DOHH2 (cell line): Measurements from ENCODE around the gene PAXX.

Source experiments
- CTCF ChIP-seq: fragments of 200-600 bp; sonication (generic); IDR thresholded peaks from one replicate; pipeline ENCODE4 v1.5.1; 2014; ENCODE audit warnings: antibody characterized with exemption, mild to moderate bottlenecking, low read depth, low read length; ENCODE audit not compliant: poor library complexity, severe bottlenecking
- EZH2phosphoT487 ChIP-seq: fragments of 200-600 bp; sonication (generic); IDR thresholded peaks from 2 replicates; pipeline ENCODE4 v1.6.1; 2017; ENCODE audit warnings: borderline replicate concordance, mild to moderate bottlenecking, antibody characterized with exemption, low read length, moderate library complexity, mixed read lengths

- no peak for TF ChIP-seq CTCF
- no peak for TF ChIP-seq EZH2phosphoT487
Observed at GRCh38 chr9:136983656-136984314, 8.4 kb upstream of the PAXX start.
